NCI-H748 (cell line): ENCODE data around the gene GALM.

ENCODE experiments used
- DNase-seq: peaks from one replicate; lab custom pipeline; 2025; ENCODE audit not compliant: unreplicated experiment; lab: John Stamatoyannopoulos, UW

Gene GALM

DNA sequence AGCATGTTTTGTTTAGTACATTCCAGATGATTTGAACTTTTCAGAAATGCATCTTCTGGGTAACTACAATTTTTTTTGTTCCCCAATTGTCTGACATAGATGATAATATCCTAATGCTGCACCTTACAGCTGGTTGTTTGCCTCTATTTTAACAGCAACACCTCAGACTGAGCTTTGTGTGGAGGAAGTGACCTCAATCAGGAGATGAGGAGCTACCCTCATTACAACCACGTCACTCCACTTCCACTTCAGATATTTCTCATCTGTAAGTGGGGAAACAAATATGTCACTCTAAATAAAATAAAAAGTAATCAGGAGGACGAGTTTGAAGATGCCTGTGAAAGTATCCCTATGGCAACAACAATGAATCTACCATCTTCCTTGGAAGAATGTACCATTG lies 97.3 kb downstream of the GALM start:
- DNase-seq = no peak

DNA sequence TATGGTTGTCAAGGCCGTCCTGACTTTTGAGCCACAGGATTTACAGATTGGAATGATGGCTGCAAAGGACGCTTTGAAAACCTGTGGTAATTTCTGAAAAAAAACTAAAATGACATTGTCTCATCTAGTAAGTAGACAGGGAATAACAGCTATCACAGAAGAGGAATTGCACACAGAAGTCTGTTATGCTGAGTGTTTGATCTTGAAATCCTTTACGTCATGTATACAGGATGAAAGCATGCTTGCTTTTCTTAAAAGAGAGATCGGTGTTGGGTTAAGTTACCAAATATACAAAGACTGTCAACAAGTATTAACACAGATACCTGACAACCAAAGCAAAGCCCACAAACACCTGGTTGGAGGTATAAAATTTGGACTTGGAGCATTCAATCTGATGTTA lies 97.8 kb downstream of the GALM start:
- DNase-seq = no peak

DNA sequence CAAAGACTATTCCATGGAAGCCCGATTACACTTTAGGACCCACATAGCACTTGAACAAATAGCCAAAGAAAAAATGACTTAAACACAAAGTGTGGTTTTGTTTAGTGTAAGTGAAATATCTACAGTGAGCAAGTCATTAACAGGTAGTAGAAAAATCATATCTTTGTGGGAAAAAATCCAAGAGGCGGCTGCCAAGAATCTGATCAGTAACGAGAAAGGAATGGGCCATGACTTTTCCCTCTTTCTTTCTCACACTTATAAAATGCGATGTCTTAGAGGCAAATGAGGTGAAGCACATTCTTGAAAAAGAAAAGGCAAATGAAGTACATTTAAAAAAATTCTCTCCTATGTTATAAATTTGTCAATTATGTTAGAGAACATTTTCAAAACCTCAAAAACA lies 99.2 kb downstream of the GALM start:
- no peak for DNase-seq

DNA sequence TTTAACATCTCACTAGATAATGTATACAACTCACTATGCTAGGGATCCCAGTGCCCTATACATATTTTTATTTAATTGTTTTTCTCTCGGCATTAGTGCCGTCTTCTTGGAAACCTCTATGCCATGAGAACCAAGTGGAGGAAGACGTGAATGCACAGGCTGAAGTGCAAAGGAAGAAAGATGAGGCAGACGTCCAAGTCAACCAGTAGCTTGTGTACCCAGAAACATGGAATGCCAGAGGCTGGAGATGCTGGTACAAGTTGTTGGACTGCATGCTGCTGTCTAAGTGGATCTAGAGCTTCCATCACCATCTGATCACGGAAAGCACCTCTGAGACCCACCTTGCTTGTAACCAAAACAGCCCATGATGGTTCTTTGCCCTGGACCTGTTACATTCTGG lies 99.6 kb downstream of the GALM start:
- no peak for DNase-seq

- no peak for DNase-seq
These were observed 105.7 kb downstream of the GALM start for GRCh38 chr2:38771632-38772031.

DNA sequence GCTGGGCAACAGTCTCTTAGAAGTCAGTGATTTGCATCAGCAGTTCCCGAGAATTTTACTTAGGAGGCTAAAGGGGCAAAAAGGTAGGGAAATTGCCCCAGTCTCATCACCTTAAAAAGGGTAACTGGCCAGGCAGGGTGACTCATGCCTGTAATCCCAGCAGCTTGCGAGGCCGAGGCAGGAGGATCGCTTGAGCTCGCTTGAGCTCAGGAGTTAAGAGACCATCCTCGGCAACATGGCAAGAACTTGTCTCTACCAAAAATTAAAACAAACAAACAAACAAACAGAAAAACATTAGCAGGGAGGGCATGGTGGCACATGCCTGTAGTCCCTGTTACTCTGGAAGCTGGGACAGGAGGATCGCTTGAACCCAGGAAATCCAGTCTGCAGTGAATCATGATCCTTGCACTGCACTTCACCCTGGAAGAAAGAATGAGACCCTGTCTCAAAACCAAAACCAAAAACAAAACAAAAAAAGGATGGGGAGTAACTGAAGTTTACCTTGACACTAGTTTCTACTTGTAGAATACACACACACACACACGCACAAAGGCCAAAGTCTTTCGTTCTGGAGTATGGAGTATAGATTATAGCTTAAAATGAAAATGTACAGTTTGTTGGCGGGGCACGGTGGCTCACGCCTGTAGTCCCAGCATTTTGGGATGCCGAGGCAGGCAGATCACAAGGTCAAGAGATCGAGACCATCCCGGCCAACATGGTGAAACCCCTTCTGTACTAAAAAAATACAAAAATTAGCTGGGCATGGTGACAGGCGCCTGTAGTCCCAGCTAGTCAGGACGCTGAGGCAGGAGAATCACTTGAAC lies 109.4 kb downstream of the GALM start:
- no peak for DNase-seq

DNA sequence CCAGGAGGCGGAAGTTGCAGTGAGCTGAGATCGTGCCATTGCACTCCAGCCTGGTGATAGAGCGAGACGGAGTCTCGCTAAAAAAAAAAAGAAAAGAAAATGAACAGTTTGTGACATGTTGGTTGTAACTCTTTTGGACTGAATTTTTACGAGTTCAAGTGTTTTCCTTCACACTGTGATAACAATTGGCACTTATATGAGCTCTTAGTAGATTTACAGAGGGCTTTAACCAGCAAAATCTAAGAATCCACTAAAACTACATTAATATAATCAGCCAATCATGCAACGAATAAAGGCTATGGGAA lies 110.0 kb downstream of the GALM start:
- DNase-seq = no peak

- no peak for DNase-seq
These were observed 110.6 kb downstream of the GALM start for GRCh38 chr2:38776531-38776930.

DNA sequence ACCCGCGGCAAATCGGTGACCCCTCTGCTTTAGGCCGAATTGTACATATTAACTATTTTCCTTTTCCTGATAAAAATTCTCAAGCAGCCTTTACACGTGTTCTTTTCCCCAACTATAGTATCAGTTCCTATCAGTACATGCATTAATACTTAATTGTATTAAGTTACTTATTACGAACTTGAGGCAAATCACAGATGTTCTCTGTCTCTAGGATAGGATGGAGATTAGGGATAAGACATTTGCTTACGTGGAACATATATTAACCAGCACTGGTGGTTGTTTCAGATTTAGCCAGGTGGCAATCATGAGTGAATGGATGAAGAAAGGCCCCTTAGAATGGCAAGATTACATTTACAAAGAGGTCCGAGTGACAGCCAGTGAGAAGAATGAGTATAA lies 112.8 kb downstream of the GALM start:
- no peak for DNase-seq

GRCh38 chr2:38783586-38783985 lies 117.7 kb downstream of the GALM start:
- DNase-seq = no peak
